K562 (cell line): ENCODE data around the gene DHX35. TPM values are rescaled to one million over a fixed set of nuclear protein-coding genes. Genes with fewer than 3 reads are reported as not detected.

Source experiments
- ASH1L ChIP-seq: fragments of 450-650 bp; IDR thresholded peaks from 2 replicates; pipeline ENCODE4 v1.6.1; 2018; ENCODE audit warnings: borderline replicate concordance, mild to moderate bottlenecking, low read depth; ENCODE audit not compliant: partially characterized antibody
- ATF1 ChIP-seq, 2 experiments: fragments of 450-650 bp in 1 of 2; IDR thresholded peaks; 2 replicates each; pipeline ENCODE4 v1.6.1; 2016; ENCODE audit warnings: missing compliant biosample characterization in 1 of 2, missing genetic modification characterization in 1 of 2
- FOXJ2 ChIP-seq: fragments of 200-800 bp; sonication (Bioruptor generic); IDR thresholded peaks from 2 replicates; pipeline ENCODE4 v1.6.1; 2016; ENCODE audit warnings: missing genetic modification characterization, missing compliant biosample characterization
- GATAD2B ChIP-seq: fragments of 450-650 bp; IDR thresholded peaks from 2 replicates; pipeline ENCODE4 v1.6.1; 2017; ENCODE audit warnings: mild to moderate bottlenecking, borderline replicate concordance
- IFI16 ChIP-seq: fragments of 250-450 bp; sonication (Bioruptor Pico); IDR thresholded peaks from 2 replicates; pipeline ENCODE4 v2.1.2; 2022; ENCODE audit warnings: mild to moderate bottlenecking, inconsistent platforms
- JUND ChIP-seq, 2 experiments: IDR thresholded peaks; 2 replicates in 1 of 2; 3 replicates in 1 of 2; pipeline ENCODE4 v1.6.1; 2011; ENCODE audit warnings: borderline replicate concordance in 2 of 2, low read depth in 2 of 2, low read length in 2 of 2, improper control_type of control experiment in 1 of 2, missing biosample characterization in 1 of 2, missing genetic modification characterization in 1 of 2, missing genetic modification reagents in 1 of 2
- MAFG ChIP-seq: fragments of 450-650 bp; conservative IDR thresholded peaks from 2 replicates; pipeline ENCODE4 v1.6.1; 2016; ENCODE audit warnings: missing genetic modification characterization, missing compliant biosample characterization
- MXD1 ChIP-seq: fragments of 250-450 bp; sonication (Bioruptor Pico); IDR thresholded peaks from 2 replicates; pipeline ENCODE4 v1.8.0; 2021; ENCODE audit warnings: borderline replicate concordance, mild to moderate bottlenecking, moderate library complexity; ENCODE audit not compliant: poor library complexity, severe bottlenecking
- NUFIP1 ChIP-seq: fragments of 450-650 bp; IDR thresholded peaks from 2 replicates; pipeline ENCODE4 v1.6.1; 2018; ENCODE audit not compliant: partially characterized antibody
- POLR2H ChIP-seq: IDR thresholded peaks from 2 replicates; pipeline ENCODE4 v1.6.1; 2016; ENCODE audit warnings: missing genetic modification characterization, low read depth, mild to moderate bottlenecking, control low read depth, missing compliant biosample characterization, moderate library complexity
- THRB ChIP-seq: fragments of 450-650 bp; formaldehyde crosslinking; conservative IDR thresholded peaks from 2 replicates; pipeline ENCODE4 v1.4.0; 2022; ENCODE audit warnings: mild to moderate bottlenecking, missing genetic modification characterization
- TRIM24 ChIP-seq, 2 experiments: fragments of 450-650 bp; IDR thresholded peaks; 2 replicates each; pipeline ENCODE4 v1.6.1; 2016
- ZFP1 ChIP-seq: fragments of 450-650 bp; formaldehyde crosslinking; IDR thresholded peaks from 2 replicates; pipeline ENCODE4 v1.4.0; 2020; ENCODE audit warnings: mild to moderate bottlenecking, mixed read lengths
- ZNF395 ChIP-seq: fragments of 200-800 bp; sonication (Bioruptor generic); IDR thresholded peaks from 2 replicates; pipeline ENCODE4 v1.6.1; 2017; ENCODE audit warnings: missing genetic modification characterization, missing compliant biosample characterization
- ZNF41 ChIP-seq: fragments of 250-450 bp; sonication (Bioruptor Pico); conservative IDR thresholded peaks from 2 replicates; pipeline ENCODE4 v1.4.0; 2020; ENCODE audit warnings: mild to moderate bottlenecking
- polyA plus RNA-seq, 8 experiments: library from polyadenylated mRNA; depleted of rRNA in 4 of 8; stranded (reverse) in 5 of 8; unstranded in 3 of 8; fragments of >200 nt; fragmentation: Nextera tagmentation in 2 of 8; fragmentation: Illumina TruSeq in 1 of 8; extraction: Ambion mirVana in 2 of 8; extraction: Trizol in 1 of 8; gene quantifications; 2 replicates each; pipeline versions ENCODE4 v1.2.1 to v1.2.3, GENCODE V29; 2011 to 2014; ENCODE audit warnings: inconsistent platforms in 1 of 8, missing spikeins in 1 of 8
- total RNA-seq, 7 experiments: library from RNA; depleted of rRNA in 6 of 7; stranded (reverse); fragments of >200 nt in 6 of 7; fragmentation: Illumina TruSeq in 2 of 7; extraction: Trizol in 2 of 7; gene quantifications; 2 replicates each; pipeline versions ENCODE4 v1.2.1 to v1.2.3, GENCODE V29; 2011 to 2021; ENCODE audit warnings: low replicate concordance in 1 of 7
- TF ChIP-seq, protein P1 (sequence below), 3 experiments: fragments of 200-800 bp in 1 of 3; sonication (Bioruptor generic) in 1 of 3; sonication (generic) in 1 of 3; formaldehyde crosslinking in 1 of 3; IDR thresholded peaks; 2 replicates each; pipeline versions ENCODE4 v1.6.1 to v1.8.0; 2016 to 2022; ENCODE audit warnings: mild to moderate bottlenecking in 2 of 3, missing compliant biosample characterization in 2 of 3, missing genetic modification characterization in 2 of 3, missing genetic modification reagents in 1 of 3
- TF ChIP-seq, protein P2 (sequence below): sonication (generic); formaldehyde crosslinking; IDR thresholded peaks from 2 replicates; pipeline ENCODE4 v1.8.0; 2022; ENCODE audit warnings: mild to moderate bottlenecking, low read depth, missing genetic modification reagents

The DHX35 gene
- total and polyA plus RNA-seq, 9 of the 15 experiments (the other 6 are each of a cell fraction or from before 2014, with no cell fraction given) = 6.5 to 25.6 (median 16.9) TPM

DNA sequence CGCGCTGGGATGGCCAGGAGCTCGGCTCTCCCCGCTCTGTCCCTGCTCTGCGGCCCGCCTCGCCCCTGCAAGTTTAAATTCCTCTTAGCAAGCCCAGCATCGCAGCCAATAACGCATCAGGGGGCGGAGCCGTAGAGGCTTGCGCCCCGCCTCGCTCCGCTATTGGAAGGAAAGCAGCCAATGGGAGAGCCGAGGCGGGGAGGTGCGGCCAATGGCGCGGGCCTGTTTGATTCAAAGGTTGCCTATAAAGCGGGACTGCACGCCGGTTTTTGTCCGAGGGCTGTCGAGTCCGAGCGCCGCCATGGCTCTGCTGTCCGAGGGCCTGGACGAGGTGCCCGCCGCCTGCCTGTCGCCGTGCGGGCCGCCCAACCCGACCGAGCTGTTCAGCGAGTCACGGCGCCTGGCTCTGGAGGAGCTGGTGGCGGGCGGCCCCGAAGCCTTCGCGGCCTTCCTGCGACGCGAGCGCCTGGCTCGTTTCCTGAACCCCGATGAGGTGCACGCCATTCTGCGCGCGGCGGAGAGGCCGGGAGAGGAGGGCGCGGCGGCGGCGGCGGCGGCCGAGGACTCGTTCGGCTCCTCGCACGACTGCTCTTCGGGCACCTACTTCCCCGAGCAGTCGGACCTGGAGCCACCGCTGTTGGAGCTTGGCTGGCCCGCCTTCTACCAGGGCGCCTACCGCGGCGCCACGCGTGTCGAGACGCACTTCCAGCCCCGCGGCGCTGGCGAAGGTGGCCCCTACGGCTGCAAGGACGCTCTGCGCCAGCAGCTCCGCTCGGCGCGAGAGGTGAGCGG is 35.8 kb upstream of the DHX35 start, which contains the start of gene FAM83D (continued):
- TF ChIP-seq THRB (CRISPR knock-in tag) = no peak
- TF ChIP-seq ATF1 (CRISPR knock-in tag; IDR thresholded peaks at IDR 0.05) = no peak
- peak; percentile 60 for TF ChIP-seq ATF1 (tag; IDR thresholded peaks at IDR 0.05)
- TF ChIP-seq, protein P1, sequence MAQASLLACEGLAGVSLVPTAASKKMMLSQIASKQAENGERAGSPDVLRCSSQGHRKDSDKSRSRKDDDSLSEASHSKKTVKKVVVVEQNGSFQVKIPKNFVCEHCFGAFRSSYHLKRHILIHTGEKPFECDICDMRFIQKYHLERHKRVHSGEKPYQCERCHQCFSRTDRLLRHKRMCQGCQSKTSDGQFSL (CRISPR knock-in tag; IDR thresholded peaks at IDR 0.05) = no peak
- TF ChIP-seq, protein P1 (tag; IDR thresholded peaks at IDR 0.05) = no peak
- no peak for TF ChIP-seq ZNF41 (CRISPR knock-in tag)
- TF ChIP-seq JUND (IDR thresholded peaks at IDR 0.05; ENCODE audit: borderline replicate concordance, low read depth, low read length) = 0 out of 2 replicates have a peak, but pooled peaks have one; percentile 11
- TF ChIP-seq JUND (tag; IDR thresholded peaks at IDR 0.05; ENCODE audit: borderline replicate concordance, low read depth, low read length) = no peak; the same call in 2 of the 3 replicates
- TF ChIP-seq MXD1 = no peak
- TF ChIP-seq FOXJ2 (tag) = no peak
- peak; percentile 93 for TF ChIP-seq ASH1L
- TF ChIP-seq MAFG (tag) = no peak
- TF ChIP-seq POLR2H (tag) = peak; percentile 96
- TF ChIP-seq, protein P2, sequence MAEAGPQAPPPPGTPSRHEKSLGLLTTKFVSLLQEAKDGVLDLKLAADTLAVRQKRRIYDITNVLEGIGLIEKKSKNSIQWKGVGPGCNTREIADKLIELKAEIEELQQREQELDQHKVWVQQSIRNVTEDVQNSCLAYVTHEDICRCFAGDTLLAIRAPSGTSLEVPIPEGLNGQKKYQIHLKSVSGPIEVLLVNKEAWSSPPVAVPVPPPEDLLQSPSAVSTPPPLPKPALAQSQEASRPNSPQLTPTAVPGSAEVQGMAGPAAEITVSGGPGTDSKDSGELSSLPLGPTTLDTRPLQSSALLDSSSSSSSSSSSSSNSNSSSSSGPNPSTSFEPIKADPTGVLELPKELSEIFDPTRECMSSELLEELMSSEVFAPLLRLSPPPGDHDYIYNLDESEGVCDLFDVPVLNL (CRISPR knock-in tag) = peak; percentile 93; the same call in 1 of the 2 replicates
- no peak for TF ChIP-seq NUFIP1
- TF ChIP-seq GATAD2B = peak; percentile 55; the same call in 1 of the 2 replicates
- no peak; a peak in 1 of 4 replicates for TF ChIP-seq TRIM24 (IDR thresholded peaks at IDR 0.05)
- no peak for TF ChIP-seq IFI16 (CRISPR knock-in tag)
- no peak for TF ChIP-seq ZFP1 (CRISPR knock-in tag)
- no peak; the same call in 1 of the 2 replicates for TF ChIP-seq ZNF395 (CRISPR knock-in tag)
